ENCODE measurements around the gene RAPGEF3.
A peak's percentile ranks its signal among the peaks of the same experiment; 100 is the strongest.

Gene RAPGEF3

GRCh38 chr12:47785036-47785886 lies 26.6 kb upstream of the RAPGEF3 start:
- Mint-ChIP-seq H3K27ac (no peak overlapping the region), H3K4me3 (no peak overlapping the region), H3K9me3 (no peaks in the 10 kb centered on the region), H3K36me3 (ENCODE audit: low read depth) (peaks cover 47% of the 10 kb centered on the region), H3K4me1 (peaks cover 15% of the 10 kb centered on the region), H3K27me3 (ENCODE audit: low read depth, poor library complexity) (no peaks in the 10 kb centered on the region)
- no peak for TF ChIP-seq CTCF (IDR thresholded peaks at IDR 0.05)
- no peak for DNase-seq

- TF ChIP-seq CTCF (IDR thresholded peaks at IDR 0.05) = no peak
- Mint-ChIP-seq H3K4me3 (no peak overlapping the region), H3K36me3 (ENCODE audit: low read depth) (peaks cover 41% of the 10 kb centered on the region), H3K9me3 (no peaks in the 10 kb centered on the region), H3K4me1 (peaks cover 20% of the 10 kb centered on the region), H3K27me3 (ENCODE audit: low read depth, poor library complexity) (peaks cover 2% of the 10 kb centered on the region), H3K27ac (no peak overlapping the region)
- no peak for DNase-seq
Observed at GRCh38 chr12:47783821-47784819, 25.4 kb upstream of the RAPGEF3 start.

GRCh38 chr12:47783024-47783755 lies 24.5 kb upstream of the RAPGEF3 start:
- no peak overlapping the region for H3K4me3 Mint-ChIP-seq

GRCh38 chr12:47782372-47782770 lies 23.7 kb upstream of the RAPGEF3 start:
- Mint-ChIP-seq H3K36me3 (ENCODE audit: low read depth) (peaks cover 26% of the 10 kb centered on the region), H3K27me3 (ENCODE audit: low read depth, poor library complexity) (peaks cover 8% of the 10 kb centered on the region), H3K9me3 (no peaks in the 10 kb centered on the region), H3K27ac (peak overlapping the region; percentile 58), H3K4me3 (no peak overlapping the region), H3K4me1 (peaks cover 12% of the 10 kb centered on the region)
- TF ChIP-seq CTCF (IDR thresholded peaks at IDR 0.05) = no peak
- no peak for DNase-seq

More at GRCh38 chr12:47783024-47783755, 24.5 kb upstream of the RAPGEF3 start:
- no peaks in the 10 kb centered on the region for H3K9me3 Mint-ChIP-seq
- H3K27me3 Mint-ChIP-seq (ENCODE audit: low read depth, poor library complexity) = peaks cover 5% of the 10 kb centered on the region
- DNase-seq = no peak
- H3K27ac Mint-ChIP-seq = peak overlapping the region; percentile 58
- no peak for TF ChIP-seq CTCF (IDR thresholded peaks at IDR 0.05)
- H3K36me3 Mint-ChIP-seq (ENCODE audit: low read depth) = peaks cover 34% of the 10 kb centered on the region
- H3K4me1 Mint-ChIP-seq = peaks cover 17% of the 10 kb centered on the region

- no peaks in the 10 kb centered on the region for H3K9me3 Mint-ChIP-seq
- no peak overlapping the region for H3K4me3 Mint-ChIP-seq
- peaks cover 14% of the 10 kb centered on the region for H3K4me1 Mint-ChIP-seq
Observed at GRCh38 chr12:47781479-47782371, 23.0 kb upstream of the RAPGEF3 start.

More at GRCh38 chr12:47781479-47782371, 23.0 kb upstream of the RAPGEF3 start:
- TF ChIP-seq CTCF (IDR thresholded peaks at IDR 0.05) = no peak
- no peak for DNase-seq
- H3K36me3 Mint-ChIP-seq (ENCODE audit: low read depth) = peaks cover 23% of the 10 kb centered on the region
- H3K27ac Mint-ChIP-seq = peak overlapping the region; percentile 66
- H3K27me3 Mint-ChIP-seq (ENCODE audit: low read depth, poor library complexity) = peaks cover 8% of the 10 kb centered on the region

Measured in nephron progenitor cell (in vitro differentiated cells).